GM12878 (cell line): ENCODE data around the gene SLC39A11. TPM values are rescaled to one million over a fixed set of nuclear protein-coding genes. Genes with fewer than 3 reads are reported as not detected.

Experiments
- ATAC-seq: fragments of 200-7000 bp; cut with Tn5 transposase; 3 replicates; pipeline ENCODE4 v1.9.1; 2020; ENCODE audit warnings: mild to moderate bottlenecking, moderate library complexity
- BruUV-seq: library from RNA; stranded (reverse); fragments of 400-500 nt; replicated peaks from 2 replicates; lab custom pipeline; 2021; lab: Mats Ljungman, UMichigan
- CTCF ChIA-PET: fragments of 300-600 bp; sonication (Branson Sonifier 250); formaldehyde crosslinking; extraction: SDS; loops from one replicate; lab custom pipeline; 2021; ENCODE audit warnings: inconsistent platforms; lab: Yijun Ruan, JAX
- POLR2A ChIA-PET: fragments of 350-600 bp; formaldehyde crosslinking; extraction: SDS; loops from one replicate; lab custom pipeline; 2021; ENCODE audit warnings: inconsistent platforms; lab: Charles Lee
- RAD21 ChIA-PET: fragments of 300-600 bp; sonication (Branson Sonifier 250); formaldehyde crosslinking; loops from one replicate; lab custom pipeline; 2023; ENCODE audit warnings: antibody characterized with exemption; ENCODE audit not compliant: unreplicated experiment; lab: Charles Lee
- SMC1A ChIA-PET: fragments of 300-600 bp; sonication (Branson Sonifier 250); formaldehyde crosslinking; loops from one replicate; lab custom pipeline; 2023; ENCODE audit not compliant: unreplicated experiment, uncharacterized antibody; lab: Charles Lee
- DNase-seq: peaks from one replicate; pipeline ENCODE4 v3.0.0-alpha.2; 2011; ENCODE audit warnings: low read depth, low spot score
- FAIRE-seq: peaks from 3 replicates; lab custom pipeline; 2011; peaks lifted over from hg19 to GRCh38; lab: Jason Lieb, UNC
- H2AFZ ChIP-seq: 2 replicates; pipeline ENCODE4 v1.6.0; 2011; ENCODE audit warnings: low read depth, low read length, control low read depth; ENCODE audit not compliant: control insufficient read depth
- H3K27ac ChIP-seq: 2 replicates; pipeline ENCODE4 v1.5.1; 2011; ENCODE audit warnings: control low read depth; ENCODE audit not compliant: control insufficient read depth, insufficient read depth
- H3K27me3 ChIP-seq, 2 experiments: replicated peaks in 1 of 2; 2 replicates each; pipeline versions ENCODE4 v1.6.0 to v1.6.1; 2011; ENCODE audit warnings: low read length in 1 of 2; ENCODE audit not compliant: control insufficient read depth in 2 of 2, insufficient read depth in 2 of 2
- H3K36me3 ChIP-seq, 2 experiments: 2 replicates each; pipeline ENCODE4 v1.5.1; 2011; ENCODE audit warnings: low read length in 1 of 2; ENCODE audit not compliant: control insufficient read depth in 2 of 2, insufficient read depth in 2 of 2
- H3K4me1 ChIP-seq: 2 replicates; pipeline ENCODE4 v1.6.1; 2011; ENCODE audit warnings: mild to moderate bottlenecking, low read length, moderate library complexity, mixed read lengths; ENCODE audit not compliant: control insufficient read depth, insufficient read depth
- H3K4me2 ChIP-seq: 2 replicates; pipeline ENCODE4 v1.6.0; 2011; ENCODE audit warnings: control low read depth; ENCODE audit not compliant: control insufficient read depth, insufficient read depth
- H3K4me3 ChIP-seq: fragments of 200-600 bp; sonication (generic); 2 replicates; pipeline ENCODE4 v1.5.1; 2016
- H3K79me2 ChIP-seq: 2 replicates; pipeline ENCODE4 v1.6.0; 2011; ENCODE audit warnings: low read length; ENCODE audit not compliant: control insufficient read depth, insufficient read depth
- H3K9ac ChIP-seq: 2 replicates; pipeline ENCODE4 v1.8.0; 2011; ENCODE audit warnings: low read length, control low read depth, mixed read lengths; ENCODE audit not compliant: control insufficient read depth, insufficient read depth
- H3K9me3 ChIP-seq: replicated peaks from 3 replicates; pipeline ENCODE4 v1.5.1; 2011; ENCODE audit warnings: mild to moderate bottlenecking, low read length; ENCODE audit not compliant: control insufficient read depth, insufficient read depth
- H4K20me1 ChIP-seq: 2 replicates; pipeline ENCODE4 v1.6.0; 2011; ENCODE audit not compliant: control insufficient read depth, insufficient read depth
- BRCA1 ChIP-seq: IDR thresholded peaks from 2 replicates; pipeline ENCODE4 v1.6.1; 2011; ENCODE audit warnings: low read depth, low read length, improper control_type of control experiment
- ELK1 ChIP-seq: IDR thresholded peaks from 2 replicates; pipeline ENCODE4 v1.6.1; 2012; ENCODE audit warnings: low read depth, low read length, improper control_type of control experiment
- EP300 ChIP-seq, 2 experiments: fragments of 150-350 bp in 1 of 2; IDR thresholded peaks; 2 replicates each; pipeline ENCODE4 v1.6.1; 2011 to 2012; ENCODE audit warnings: low read depth in 2 of 2, low read length in 2 of 2, borderline replicate concordance in 1 of 2, improper control_type of control experiment in 1 of 2, inconsistent platforms in 1 of 2; ENCODE audit not compliant: control insufficient read depth in 1 of 2
- EZH2 ChIP-seq: IDR thresholded peaks from 2 replicates; pipeline ENCODE4 v1.6.1; 2012; ENCODE audit warnings: low read depth, mild to moderate bottlenecking, control low read depth, inconsistent platforms, low read length, borderline replicate concordance; ENCODE audit not compliant: control insufficient read depth
- FOS ChIP-seq: IDR thresholded peaks from 3 replicates; pipeline ENCODE4 v1.6.1; 2011; ENCODE audit warnings: borderline replicate concordance; ENCODE audit not compliant: insufficient read length; ENCODE audit errors: extremely low read depth
- FOXK2 ChIP-seq: fragments of 450-650 bp; IDR thresholded peaks from 2 replicates; pipeline ENCODE4 v1.6.1; 2017; ENCODE audit warnings: mild to moderate bottlenecking, moderate library complexity
- HDGF ChIP-seq: fragments of 450-650 bp; IDR thresholded peaks from 2 replicates; pipeline ENCODE4 v1.6.1; 2016; ENCODE audit warnings: antibody characterized with exemption
- LARP7 ChIP-seq: fragments of 450-650 bp; IDR thresholded peaks from 2 replicates; pipeline ENCODE4 v1.6.1; 2017; ENCODE audit warnings: mild to moderate bottlenecking
- MLLT1 ChIP-seq: fragments of 450-650 bp; IDR thresholded peaks from 2 replicates; pipeline ENCODE4 v1.6.1; 2016; ENCODE audit warnings: mild to moderate bottlenecking
- MTA2 ChIP-seq: fragments of 450-650 bp; IDR thresholded peaks from 2 replicates; pipeline ENCODE4 v1.6.1; 2016; ENCODE audit warnings: low read depth, mild to moderate bottlenecking, moderate library complexity
- NR2C2 ChIP-seq: IDR thresholded peaks from 2 replicates; pipeline ENCODE4 v1.6.1; 2011; ENCODE audit warnings: borderline replicate concordance, low read depth; ENCODE audit not compliant: control insufficient read depth, insufficient read length
- PAX8 ChIP-seq: fragments of 450-650 bp; IDR thresholded peaks from 2 replicates; pipeline ENCODE4 v1.6.1; 2017; ENCODE audit warnings: mild to moderate bottlenecking, moderate library complexity
- PBX3 ChIP-seq: IDR thresholded peaks from 2 replicates; pipeline ENCODE4 v1.6.1; 2011; ENCODE audit warnings: mild to moderate bottlenecking, low read depth, low read length, moderate library complexity; ENCODE audit not compliant: insufficient replicate concordance
- POLR2A ChIP-seq: IDR thresholded peaks from 2 replicates; pipeline ENCODE4 v1.6.1; 2011; ENCODE audit warnings: low read depth, mild to moderate bottlenecking, low read length
- RB1 ChIP-seq: fragments of 450-650 bp; formaldehyde crosslinking; IDR thresholded peaks from 2 replicates; pipeline ENCODE4 v1.6.1; 2017; ENCODE audit warnings: mild to moderate bottlenecking, borderline replicate concordance
- RCOR1 ChIP-seq: conservative IDR thresholded peaks from 2 replicates; pipeline ENCODE4 v1.6.1; 2012; ENCODE audit warnings: low read depth, low read length, improper control_type of control experiment
- SIN3A ChIP-seq: IDR thresholded peaks from 2 replicates; pipeline ENCODE4 v1.6.1; 2012; ENCODE audit warnings: low read depth, low read length, improper control_type of control experiment
- SREBF1 ChIP-seq: IDR thresholded peaks from 2 replicates; pipeline ENCODE4 v1.6.1; 2012; ENCODE audit warnings: mild to moderate bottlenecking, low read length
- TCF7 ChIP-seq: IDR thresholded peaks from 2 replicates; pipeline ENCODE4 v1.6.1; 2014; ENCODE audit warnings: antibody characterized with exemption, borderline replicate concordance
- in situ Hi-C: fragments of 300-500 bp; cut with MboI; formaldehyde crosslinking; loops from 9 replicates; pipeline ENCODE4 v1.14.3; 2018; ENCODE audit warnings: mixed read lengths
- intact Hi-C: fragments of 100-400 bp; cut with micrococcal nuclease; formaldehyde crosslinking; loops from one replicate; pipeline ENCODE4 v1.14.2; 2022; ENCODE audit not compliant: unreplicated experiment
- polyA plus RNA-seq, 11 experiments: library from polyadenylated mRNA; depleted of rRNA in 4 of 11; unstranded in 6 of 11; stranded (reverse) in 5 of 11; fragments of >200 nt; fragmentation: Nextera tagmentation in 4 of 11; fragmentation: Illumina TruSeq in 1 of 11; extraction: Ambion mirVana in 4 of 11; extraction: Trizol in 1 of 11; gene quantifications; 1 replicate in 1 of 11; 2 replicates in 10 of 11; pipeline versions ENCODE4 v1.2.1 to v1.2.3, GENCODE V29; 2011 to 2016; ENCODE audit warnings: inconsistent platforms in 2 of 11, missing spikeins in 2 of 11, low read depth in 1 of 11
- total RNA-seq, 4 experiments: library from RNA; depleted of rRNA in 3 of 4; stranded (reverse); fragments of >200 nt in 3 of 4; fragmentation: Illumina TruSeq in 1 of 4; extraction: Trizol in 1 of 4; gene quantifications; 2 replicates each; pipeline versions ENCODE4 v1.2.1 to v1.2.3, GENCODE V29; 2013 to 2021
- TF ChIP-seq, protein P1 (sequence below): fragments of 450-650 bp; IDR thresholded peaks from 2 replicates; pipeline ENCODE4 v1.6.1; 2017; ENCODE audit warnings: low read depth, mild to moderate bottlenecking, moderate library complexity

SLC39A11 gene
- total and polyA plus RNA-seq, 10 of the 15 experiments (the other 5 are each of a cell fraction or from before 2014, with no cell fraction given): 8.6 to 23.8 (median 14.0) TPM

DNA sequence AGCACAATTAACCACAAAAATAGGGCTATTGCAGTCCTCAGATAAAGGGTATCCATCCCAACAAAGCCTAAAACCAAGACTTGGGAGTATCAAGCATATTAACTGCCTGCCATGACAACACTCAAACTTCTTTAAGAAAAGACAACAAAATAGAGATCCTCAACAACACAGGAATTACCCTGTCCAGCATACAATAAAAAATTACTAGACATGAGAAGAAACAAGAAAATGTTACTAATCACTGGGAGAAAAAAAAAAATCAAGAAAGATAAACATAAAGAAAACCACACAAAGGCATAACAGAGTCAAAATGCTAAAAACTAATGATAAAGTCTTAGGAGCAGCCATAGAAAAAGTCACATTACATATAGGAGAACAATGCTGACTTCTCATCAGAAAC is 73.9 kb downstream of the SLC39A11 start:
- DNase-seq: no peak
- Histone ChIP-seq H3K79me2 (peaks cover 3% of the 10 kb centered on the region; the same call in 1 of the 2 replicates), H4K20me1 (no peaks in the 10 kb centered on the region; the same call in 1 of the 2 replicates), H3K27me3 (no peaks in the 10 kb centered on the region), H3K4me3 (no peak overlapping the region), H3K4me2 (no peak overlapping the region), H2AFZ (no peak overlapping the region), H3K36me3 (no peaks in the 10 kb centered on the region; a peak in 1 of 4 replicates), H3K27ac (no peak overlapping the region), H3K4me1 (no peaks in the 10 kb centered on the region), H3K9me3 (peaks cover 5% of the 10 kb centered on the region; the same call in 2 of the 3 replicates), H3K9ac (no peak overlapping the region)
- CTCF ChIA-PET: interaction anchor here (0.6 kb wide), 1 partner anchor 18 kb away, joined by 3 read pairs; no protein-coding TSS in a partner anchor
- intact Hi-C loops: no loop called here
- no peak for FAIRE-seq
- BruUV-seq: no TSS peak
- in situ Hi-C loops: no loop called here
- SMC1A ChIA-PET: no interaction called here
- TF ChIP-seq NR2C2 (no peak), EP300 (IDR thresholded peaks at IDR 0.05; ENCODE audit: borderline replicate concordance in 1 of 2, control insufficient read depth in 1 of 2, low read depth in 2 of 2, low read length in 2 of 2) (no peak), RB1 (no peak), FOXK2 (no peak), RCOR1 (no peak), LARP7 (no peak), FOS (no peak), TCF7 (no peak), SIN3A (no peak), MLLT1 (no peak), MTA2 (no peak), BRCA1 (no peak), ELK1 (no peak), EZH2 (no peak), PAX8 (no peak), SREBF1 (no peak), HDGF (no peak), POLR2A (no peak), PBX3 (no peak)
- TF ChIP-seq, protein P1, sequence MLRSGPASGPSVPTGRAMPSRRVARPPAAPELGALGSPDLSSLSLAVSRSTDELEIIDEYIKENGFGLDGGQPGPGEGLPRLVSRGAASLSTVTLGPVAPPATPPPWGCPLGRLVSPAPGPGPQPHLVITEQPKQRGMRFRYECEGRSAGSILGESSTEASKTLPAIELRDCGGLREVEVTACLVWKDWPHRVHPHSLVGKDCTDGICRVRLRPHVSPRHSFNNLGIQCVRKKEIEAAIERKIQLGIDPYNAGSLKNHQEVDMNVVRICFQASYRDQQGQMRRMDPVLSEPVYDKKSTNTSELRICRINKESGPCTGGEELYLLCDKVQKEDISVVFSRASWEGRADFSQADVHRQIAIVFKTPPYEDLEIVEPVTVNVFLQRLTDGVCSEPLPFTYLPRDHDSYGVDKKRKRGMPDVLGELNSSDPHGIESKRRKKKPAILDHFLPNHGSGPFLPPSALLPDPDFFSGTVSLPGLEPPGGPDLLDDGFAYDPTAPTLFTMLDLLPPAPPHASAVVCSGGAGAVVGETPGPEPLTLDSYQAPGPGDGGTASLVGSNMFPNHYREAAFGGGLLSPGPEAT: no peak
- no peak for ATAC-seq
- RAD21 ChIA-PET: no interaction called here
- POLR2A ChIA-PET: no interaction called here
